Measurements from ENCODE around the gene NAALADL1. TPM values are rescaled to one million over a fixed set of nuclear protein-coding genes. Genes with fewer than 3 reads are reported as not detected.
"Not testable (repeated sequence)": the region's sequence is repeated elsewhere in the genome, so short reads cannot be mapped to it uniquely, and the experiment has no call there.

The NAALADL1 gene
- total RNA-seq, 1 experiment from 2014 or later: not detected

DNA sequence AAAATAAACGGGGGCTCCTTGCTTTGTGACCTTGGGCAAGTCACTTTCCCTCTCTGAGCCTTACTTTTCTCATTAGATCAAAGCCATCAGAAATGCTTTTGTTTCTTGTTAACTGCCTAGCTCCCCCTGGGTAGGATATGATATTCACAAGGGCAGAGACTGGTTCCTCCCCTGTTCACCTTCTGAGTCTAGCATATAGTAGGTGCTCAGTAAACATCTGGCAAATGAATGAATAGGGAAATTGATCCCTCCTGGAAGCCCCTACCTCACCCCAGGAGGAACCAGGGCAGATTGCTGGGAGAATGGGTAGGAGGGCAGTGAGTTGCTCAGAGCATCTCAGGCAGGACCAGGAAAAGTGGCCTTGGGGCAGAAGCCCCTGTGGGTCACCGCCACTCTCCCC lies 23.9 kb downstream of the NAALADL1 start:
- in situ Hi-C loops (cut with HindIII; ENCODE audit: low pct_unique_long_range_greater_than_20kb, low sequenced_read_pairs): no loop called here
- no peak for DNase-seq (ENCODE audit: low read depth, low spot score)

DNA sequence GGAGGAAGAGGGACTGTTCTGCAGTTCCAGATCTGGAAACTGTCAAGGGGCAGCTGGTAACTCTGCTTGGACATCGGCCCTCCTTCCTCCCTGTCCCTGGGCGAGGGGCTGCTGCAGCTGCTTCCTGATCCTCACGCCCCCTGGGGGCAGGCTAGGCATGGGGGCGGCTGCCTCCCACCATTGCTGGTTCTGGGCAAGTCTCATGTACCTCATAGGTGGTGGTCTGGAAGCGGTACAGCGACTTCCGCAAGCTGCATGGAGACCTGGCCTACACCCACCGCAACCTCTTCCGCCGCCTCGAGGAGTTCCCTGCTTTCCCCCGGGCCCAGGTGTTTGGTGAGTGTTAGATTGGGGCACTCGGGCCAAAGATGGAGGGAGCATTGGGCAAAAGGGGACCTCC lies 26.1 kb downstream of the NAALADL1 start:
- in situ Hi-C loops (cut with HindIII; ENCODE audit: low pct_unique_long_range_greater_than_20kb, low sequenced_read_pairs): no loop called here

DNA sequence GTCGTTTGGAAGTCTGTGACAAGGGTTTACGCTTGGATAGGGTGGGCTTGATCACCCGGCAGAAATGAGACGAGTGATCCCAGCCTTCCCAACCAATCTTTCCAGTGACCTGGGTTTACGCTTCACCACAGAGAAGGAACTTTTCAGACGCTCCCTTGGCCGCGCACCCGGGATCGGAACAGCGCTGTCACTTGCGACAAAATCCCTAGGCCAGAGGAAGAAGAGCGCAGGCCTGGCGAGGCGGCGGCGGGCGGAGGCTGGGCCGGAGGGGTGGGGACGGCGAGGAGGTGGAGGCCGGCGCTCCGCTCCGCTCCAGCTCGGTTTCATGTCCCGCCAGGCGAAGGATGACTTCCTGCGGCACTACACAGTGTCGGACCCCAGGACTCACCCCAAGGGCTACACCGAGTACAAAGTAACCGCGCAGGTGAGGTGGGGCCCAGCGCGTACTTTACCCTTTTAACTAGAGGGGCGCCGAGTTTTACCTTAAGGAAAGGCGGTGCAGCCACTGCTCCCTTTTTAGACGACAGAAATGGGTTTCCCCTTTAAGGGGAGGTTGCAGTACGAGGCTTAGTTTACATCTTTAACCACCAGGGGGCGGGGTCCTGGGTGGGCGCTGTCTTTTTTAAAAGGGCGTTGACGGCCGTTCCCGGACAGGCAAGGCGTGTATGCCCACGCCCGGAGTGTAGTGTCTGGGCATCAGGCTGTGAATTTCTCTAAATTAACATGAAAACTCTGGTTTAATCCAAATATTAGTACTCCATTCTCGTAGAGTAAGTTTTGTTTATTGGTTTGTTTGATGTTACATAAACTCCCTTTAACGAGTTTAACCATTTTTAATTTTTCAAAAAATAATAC lies 30.9 kb downstream of the NAALADL1 start, which contains the start of gene SNX15:
Gene SNX15, plus strand, starts transcription at position 227 of the 855 bp plus-strand sequence. Its CDS starts 99 bp downstream, at position 326.
- peak; percentile 93 for DNase-seq (ENCODE audit: low read depth, low spot score)
- in situ Hi-C loops (cut with HindIII; ENCODE audit: low pct_unique_long_range_greater_than_20kb, low sequenced_read_pairs): no loop called here

More for the DNA sequence above, 26.1 kb downstream of the NAALADL1 start:
- no peak for DNase-seq (ENCODE audit: low read depth, low spot score)

DNA sequence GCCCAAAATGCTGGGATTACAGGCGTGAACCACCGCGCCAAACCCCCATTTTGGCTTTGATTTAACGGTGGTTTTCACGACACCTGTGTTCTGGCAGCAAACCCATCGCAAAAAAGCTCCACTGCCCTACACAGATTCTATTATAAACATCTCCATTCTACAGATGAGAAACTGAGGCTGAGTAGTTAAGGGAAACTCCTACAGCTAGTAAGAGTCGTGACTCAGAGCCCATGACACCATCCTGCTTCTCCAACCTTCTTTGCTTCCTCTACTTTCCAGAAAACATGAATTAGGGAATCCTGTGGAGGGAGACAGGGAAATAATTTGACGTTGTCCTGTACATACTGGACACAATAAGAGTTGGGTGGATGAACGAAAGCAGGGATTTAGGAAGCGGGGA lies 31.5 kb downstream of the NAALADL1 start:
- in situ Hi-C loops (cut with HindIII; ENCODE audit: low pct_unique_long_range_greater_than_20kb, low sequenced_read_pairs): no loop called here
- DNase-seq (ENCODE audit: low read depth, low spot score): no peak

DNA sequence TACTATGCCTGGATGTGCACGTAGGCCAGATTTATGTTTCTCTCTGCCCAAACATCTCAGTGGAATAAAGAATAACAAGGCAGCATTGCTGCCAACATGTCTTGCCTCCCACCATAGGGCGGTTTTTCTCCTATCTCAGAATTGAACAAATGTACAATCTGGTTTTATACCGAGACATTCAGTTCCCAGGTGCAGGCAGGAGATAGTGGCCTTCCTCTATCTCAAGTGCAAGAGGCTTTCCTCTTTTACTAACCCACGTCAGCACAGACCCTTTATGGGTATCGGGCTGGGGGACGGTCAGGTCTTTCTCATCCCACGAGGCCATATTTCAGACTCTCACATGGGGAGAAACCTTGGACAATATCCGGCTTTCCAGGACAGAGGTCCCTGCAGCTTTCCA lies 34.9 kb downstream of the NAALADL1 start:
- DNase-seq (ENCODE audit: low read depth, low spot score); in situ Hi-C loops (cut with HindIII; ENCODE audit: low pct_unique_long_range_greater_than_20kb, low sequenced_read_pairs): not testable (repeated sequence)

DNA sequence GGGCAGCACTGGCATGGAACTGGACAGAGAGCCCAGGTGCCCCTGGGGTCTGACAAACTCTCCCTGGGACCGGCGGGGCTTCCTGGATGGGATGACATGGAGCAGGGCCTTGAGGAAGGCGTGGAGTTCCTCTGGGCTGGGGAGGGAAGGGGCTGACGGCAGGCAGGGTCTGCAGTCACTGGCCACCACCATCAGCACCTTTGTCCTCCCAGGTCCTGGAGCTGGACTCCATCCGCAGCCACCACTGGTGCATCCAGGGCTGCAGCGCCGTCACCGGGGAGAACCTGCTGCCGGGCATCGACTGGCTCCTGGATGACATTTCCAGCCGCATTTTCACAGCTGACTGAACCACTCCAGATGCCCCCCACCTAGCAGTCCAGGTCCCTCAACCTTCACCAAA lies 36.8 kb downstream of the NAALADL1 start:
- in situ Hi-C loops (cut with HindIII; ENCODE audit: low pct_unique_long_range_greater_than_20kb, low sequenced_read_pairs): no loop called here
- no peak for DNase-seq (ENCODE audit: low read depth, low spot score)

DNA sequence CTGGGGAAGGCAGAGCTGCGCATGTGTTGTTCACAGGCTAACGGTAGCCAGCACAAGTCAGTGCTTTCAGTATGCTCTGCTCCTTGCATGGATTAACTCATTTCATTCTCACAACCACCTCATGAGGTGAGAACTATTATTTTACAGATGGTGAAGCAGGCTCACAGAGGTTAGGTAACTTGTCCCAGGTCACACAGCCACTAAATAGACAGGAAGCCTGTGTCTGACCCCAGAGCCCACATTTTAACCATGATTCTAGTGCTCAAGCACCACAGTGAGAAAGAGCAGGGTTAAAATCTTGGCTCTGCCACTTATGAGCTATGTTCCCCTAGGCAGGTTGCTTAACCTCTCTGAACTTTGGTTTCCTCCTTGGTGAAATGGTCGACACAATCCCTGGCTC lies 37.4 kb downstream of the NAALADL1 start:
- in situ Hi-C loops (cut with HindIII; ENCODE audit: low pct_unique_long_range_greater_than_20kb, low sequenced_read_pairs): no loop called here
- DNase-seq (ENCODE audit: low read depth, low spot score): no peak

DNA sequence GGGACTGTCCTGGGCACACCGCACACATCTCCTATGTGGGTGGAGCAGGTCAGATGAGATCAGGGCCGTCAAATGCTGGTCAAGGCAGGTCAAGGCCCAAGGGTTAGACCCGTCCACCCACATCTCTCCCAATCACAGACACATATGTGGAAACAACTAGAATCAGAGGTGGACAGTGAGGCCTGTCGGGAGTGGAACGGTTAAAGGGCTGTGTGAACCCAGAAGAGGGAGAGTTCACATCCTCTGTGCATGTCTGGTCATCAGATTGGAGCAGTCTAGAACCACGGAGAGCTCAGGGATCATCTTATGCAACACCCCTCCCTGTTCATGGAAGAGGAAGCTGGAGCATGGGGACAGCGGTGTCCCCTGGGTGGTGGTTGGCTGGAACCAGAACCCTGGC lies 38.5 kb downstream of the NAALADL1 start:
- in situ Hi-C loops (cut with HindIII; ENCODE audit: low pct_unique_long_range_greater_than_20kb, low sequenced_read_pairs): no loop called here
- DNase-seq (ENCODE audit: low read depth, low spot score): no peak

DNA sequence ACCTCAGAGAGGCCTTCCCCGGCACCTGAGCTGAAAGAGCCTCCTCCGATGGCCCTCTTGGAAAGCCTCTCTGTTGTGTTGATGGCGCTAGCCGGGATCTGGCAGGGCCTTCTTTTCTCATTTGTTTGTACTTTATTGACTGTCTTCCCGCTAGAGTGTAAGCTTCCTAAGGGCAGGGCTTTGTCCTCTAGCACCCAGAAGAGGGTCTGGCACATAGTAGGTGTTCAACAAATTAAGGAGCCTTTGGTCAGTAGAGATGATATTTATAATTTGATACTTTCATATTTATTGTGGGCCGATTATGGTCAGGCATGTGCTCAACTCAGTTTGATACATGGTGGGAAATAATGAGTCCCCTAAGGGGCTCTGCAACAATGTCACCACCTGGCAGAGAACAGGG lies 40.4 kb downstream of the NAALADL1 start:
- DNase-seq (ENCODE audit: low read depth, low spot score): no peak
- in situ Hi-C loops (cut with HindIII; ENCODE audit: low pct_unique_long_range_greater_than_20kb, low sequenced_read_pairs): no loop called here

DNA sequence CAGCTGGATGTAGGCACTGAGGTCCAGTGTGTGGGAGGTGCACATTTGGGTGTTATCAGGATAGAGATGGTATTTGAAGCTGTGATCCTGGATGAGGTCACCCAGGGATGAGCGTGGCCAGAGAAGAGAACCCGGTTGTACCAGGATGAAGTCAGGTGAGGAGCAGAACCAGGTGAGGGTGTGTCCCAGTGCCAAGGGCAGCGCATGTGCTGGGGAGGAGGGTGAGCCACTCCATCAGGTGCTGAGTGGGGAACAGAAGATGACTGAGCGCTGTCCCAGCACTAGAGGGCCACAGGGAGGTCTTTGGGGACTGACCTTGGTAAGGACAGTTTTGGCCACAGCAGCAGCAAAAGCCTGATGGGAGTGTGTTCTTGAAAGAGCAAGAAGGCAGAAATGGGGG lies 41.6 kb downstream of the NAALADL1 start:
- DNase-seq (ENCODE audit: low read depth, low spot score): no peak
- in situ Hi-C loops (cut with HindIII; ENCODE audit: low pct_unique_long_range_greater_than_20kb, low sequenced_read_pairs): no loop called here

DNA sequence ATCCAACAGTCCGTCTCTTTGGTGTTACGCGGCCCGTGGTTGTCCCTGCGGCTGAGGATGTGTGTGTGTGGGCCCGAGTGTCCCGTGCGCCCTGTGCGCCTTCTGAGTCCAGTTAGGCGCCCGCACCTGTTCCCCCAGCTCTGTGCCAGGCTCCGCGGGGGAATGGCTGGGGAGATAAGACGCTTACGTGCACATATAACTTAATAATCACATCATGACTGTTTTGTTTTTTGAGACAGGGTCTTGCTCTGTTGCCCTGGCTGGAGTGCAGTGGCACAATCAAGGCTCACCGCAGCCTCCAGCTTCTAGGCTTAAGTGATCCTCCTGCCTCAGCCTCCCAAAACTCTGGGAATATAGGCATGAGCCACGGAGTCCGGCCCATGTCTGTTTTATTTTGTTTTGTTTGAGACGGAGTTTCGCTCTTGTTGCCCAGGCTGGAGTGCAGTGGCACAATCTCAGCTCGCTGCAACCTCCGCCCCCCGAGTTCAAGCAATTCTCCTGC lies 43.6 kb downstream of the NAALADL1 start:
- in situ Hi-C loops (cut with HindIII; ENCODE audit: low pct_unique_long_range_greater_than_20kb, low sequenced_read_pairs): no loop called here

DNA sequence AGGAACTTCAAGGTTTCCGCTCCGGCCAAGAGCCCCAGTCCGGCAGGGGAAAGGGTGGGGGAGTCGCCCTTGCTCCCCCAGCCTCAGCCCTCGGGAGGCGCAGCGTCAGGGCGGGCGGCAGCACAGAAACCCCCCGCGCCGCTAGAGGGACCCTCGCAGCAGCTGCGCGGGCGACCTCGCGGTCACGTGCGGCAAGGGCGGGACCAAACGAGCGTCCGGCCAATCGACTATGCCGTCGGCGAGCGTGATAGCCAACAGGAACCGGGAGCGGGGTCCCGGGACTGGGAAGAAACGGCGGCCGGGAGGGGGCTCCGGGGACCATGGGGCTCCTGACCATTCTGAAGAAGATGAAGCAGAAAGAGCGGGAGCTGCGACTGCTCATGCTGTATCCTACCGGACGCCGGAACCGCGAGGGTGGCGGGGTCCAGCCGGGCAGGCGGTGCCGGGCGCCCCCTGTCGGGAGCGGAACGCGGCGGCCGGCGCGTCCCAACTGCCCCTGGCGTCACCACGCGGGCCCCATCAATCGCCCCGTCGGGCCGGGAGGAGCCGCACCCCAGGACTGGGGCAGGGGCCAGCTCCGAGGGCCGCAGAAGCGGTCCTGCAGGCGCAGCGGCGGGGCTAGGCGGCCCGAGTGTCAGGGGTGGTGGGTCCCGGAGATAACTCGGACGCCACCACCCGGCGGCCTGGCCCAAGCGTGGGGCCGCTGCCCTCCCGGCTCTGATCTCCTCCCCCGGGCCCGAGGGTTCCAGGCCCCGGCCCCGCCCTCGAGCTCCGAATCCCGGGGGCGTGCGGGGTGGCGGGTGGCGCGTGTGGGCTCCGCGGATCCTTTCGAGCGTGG lies 44.2 kb downstream of the NAALADL1 start, which contains the start of gene ARL2:
Gene ARL2, plus strand, starts transcription at position 273 of the 838 bp plus-strand sequence. Its CDS starts 48 bp downstream, at position 321.
- in situ Hi-C loops (cut with HindIII; ENCODE audit: low pct_unique_long_range_greater_than_20kb, low sequenced_read_pairs): no loop called here
- DNase-seq (ENCODE audit: low read depth, low spot score): peak; percentile 82

More for the DNA sequence above, 43.6 kb downstream of the NAALADL1 start:
- no peak for DNase-seq (ENCODE audit: low read depth, low spot score)

DNA sequence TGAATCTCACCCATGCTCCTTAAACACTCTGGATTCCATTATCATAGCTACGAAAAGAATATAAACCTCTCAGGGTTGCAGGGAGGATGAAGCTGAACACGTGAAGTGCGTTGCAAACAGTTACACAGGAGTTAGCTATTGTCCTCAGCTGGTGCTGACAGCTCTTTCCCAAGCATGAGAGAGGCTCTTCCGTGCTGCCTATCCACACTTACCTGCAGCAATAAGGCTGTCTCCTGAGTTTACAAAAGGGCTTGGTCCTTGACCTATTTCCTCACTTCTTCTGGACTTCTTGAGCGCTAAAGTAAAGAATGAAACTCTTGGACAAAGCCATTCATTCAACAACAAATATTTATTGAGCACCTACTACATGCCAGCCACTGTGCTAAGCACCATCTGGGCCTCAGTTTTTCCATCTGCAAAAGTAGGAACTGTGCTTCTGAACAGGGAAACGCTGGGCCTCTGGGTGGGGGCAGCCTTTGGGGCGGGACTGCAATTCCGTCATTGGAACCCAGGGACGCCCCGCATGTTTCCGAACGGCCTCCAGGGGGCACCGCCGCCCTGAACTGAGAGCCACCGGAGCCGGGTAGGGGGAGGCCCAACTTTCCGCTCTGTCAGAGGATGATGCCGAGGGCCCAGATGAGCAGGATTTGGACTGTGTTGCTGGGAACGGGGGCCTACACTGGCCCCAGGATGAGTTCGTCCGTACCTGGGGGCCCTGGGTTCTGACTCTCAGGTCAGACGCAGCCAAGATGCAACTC lies 45.0 kb downstream of the NAALADL1 start:
- in situ Hi-C loops (cut with HindIII; ENCODE audit: low pct_unique_long_range_greater_than_20kb, low sequenced_read_pairs): no loop called here
- DNase-seq (ENCODE audit: low read depth, low spot score): peak; percentile 79

DNA sequence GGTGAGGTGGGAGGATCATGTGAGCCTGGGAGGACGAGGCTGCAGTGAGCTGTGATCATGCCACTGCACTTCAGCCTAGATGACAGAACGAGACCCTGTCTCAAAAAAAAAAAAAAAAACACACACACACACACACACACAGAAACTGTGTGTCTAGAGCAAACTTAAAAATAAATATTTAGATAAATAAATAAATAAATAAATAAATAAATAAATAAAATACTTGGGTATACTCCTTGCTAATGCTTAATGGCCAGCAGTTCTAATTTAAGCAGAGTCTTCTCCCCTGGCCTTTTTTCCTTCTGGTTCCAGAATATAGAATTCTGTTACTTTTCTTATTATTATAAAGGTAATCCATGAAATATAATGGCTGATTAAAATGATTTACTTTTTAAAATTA lies 49.5 kb downstream of the NAALADL1 start:
- no peak for DNase-seq (ENCODE audit: low read depth, low spot score)
- in situ Hi-C loops (cut with HindIII; ENCODE audit: low pct_unique_long_range_greater_than_20kb, low sequenced_read_pairs): no loop called here

DNA sequence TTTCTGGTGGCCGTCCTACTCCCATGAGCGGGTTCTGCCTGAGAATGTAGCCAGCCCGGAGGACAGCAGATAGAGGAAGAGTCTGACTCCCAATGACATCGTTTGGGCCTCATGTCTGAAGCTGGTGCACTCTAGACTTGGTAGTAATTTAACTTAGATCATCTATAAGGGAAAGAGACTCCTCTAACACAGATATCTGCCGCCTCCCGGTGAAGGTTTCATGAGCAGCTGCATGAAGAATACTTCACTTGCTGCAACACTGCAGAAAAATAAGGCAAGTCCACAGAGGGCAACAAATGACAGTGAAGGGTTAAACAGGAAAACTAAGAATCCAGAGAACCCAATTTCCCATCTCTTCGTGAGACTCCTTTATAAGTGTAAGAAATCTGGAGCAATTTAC lies 50.3 kb downstream of the NAALADL1 start:
- in situ Hi-C loops (cut with HindIII; ENCODE audit: low pct_unique_long_range_greater_than_20kb, low sequenced_read_pairs): no loop called here
- no peak for DNase-seq (ENCODE audit: low read depth, low spot score)

DNA sequence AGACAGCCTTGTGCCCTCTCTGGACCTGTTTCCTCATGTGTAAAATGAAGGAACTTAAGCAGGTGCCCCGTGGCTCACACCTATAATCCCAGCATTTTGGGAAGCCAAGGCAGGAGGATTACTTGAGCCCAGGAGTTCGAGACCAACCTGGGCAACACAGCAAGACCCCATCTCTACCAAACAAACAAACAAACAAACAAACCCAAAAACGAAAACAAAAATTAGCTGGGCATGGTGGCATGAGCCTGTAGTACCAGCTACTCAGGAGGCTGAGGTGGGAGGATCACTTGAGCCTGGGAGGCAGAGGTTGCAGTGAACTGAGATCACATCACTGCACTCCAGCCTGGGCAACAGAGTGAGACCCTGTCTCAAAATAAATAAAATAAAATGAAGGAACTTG lies 54.4 kb downstream of the NAALADL1 start:
- DNase-seq (ENCODE audit: low read depth, low spot score); in situ Hi-C loops (cut with HindIII; ENCODE audit: low pct_unique_long_range_greater_than_20kb, low sequenced_read_pairs): not testable (repeated sequence)

DNA sequence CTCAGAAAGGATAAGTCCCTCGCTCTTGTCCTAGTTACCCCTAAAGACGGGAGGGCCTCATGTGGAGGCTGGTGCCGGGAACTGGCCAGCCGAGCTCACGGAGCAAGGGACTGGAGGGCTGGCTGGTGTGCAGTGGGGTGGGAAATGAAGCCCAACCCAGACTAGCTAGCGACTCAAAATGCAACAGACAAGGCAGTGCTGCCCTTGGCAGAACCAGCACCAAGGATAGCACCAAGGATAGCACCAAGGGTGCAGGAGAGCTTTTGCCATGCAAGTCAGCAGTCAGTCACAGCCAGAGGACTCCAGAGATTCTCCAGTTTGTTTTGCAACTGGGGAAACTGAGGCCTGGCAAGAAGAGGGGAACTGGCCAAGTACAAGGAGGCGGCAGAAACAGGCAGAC lies 55.1 kb downstream of the NAALADL1 start:
- in situ Hi-C loops (cut with HindIII; ENCODE audit: low pct_unique_long_range_greater_than_20kb, low sequenced_read_pairs): no loop called here
- DNase-seq (ENCODE audit: low read depth, low spot score): no peak

DNA sequence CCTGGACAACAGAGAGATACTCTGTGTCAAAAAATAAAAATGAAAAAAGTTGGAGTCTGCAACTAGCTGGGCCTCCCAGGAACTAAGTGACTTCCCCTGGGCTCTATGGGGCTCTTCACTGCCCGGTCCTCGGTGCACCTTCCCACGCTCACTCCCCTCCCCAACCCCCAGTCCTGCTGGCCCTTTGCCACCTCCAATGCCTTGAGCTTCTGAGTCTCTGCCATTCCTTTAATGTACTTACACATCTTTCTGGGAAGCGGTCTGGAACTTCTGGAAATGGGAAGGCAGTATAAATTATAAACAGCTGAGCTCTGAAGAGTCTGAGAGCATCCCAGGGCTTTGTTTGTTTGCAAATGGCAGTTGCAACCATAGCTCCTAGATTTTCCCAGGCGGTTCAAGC lies 55.6 kb downstream of the NAALADL1 start:
- DNase-seq (ENCODE audit: low read depth, low spot score): no peak
- in situ Hi-C loops (cut with HindIII; ENCODE audit: low pct_unique_long_range_greater_than_20kb, low sequenced_read_pairs): no loop called here

All from SK-MEL-5 (cell line).